Lung (tissue), 12 donors: ENCODE data around the gene ZBTB7B. TPM values are rescaled to one million over a fixed set of nuclear protein-coding genes. Genes with fewer than 3 reads are reported as not detected.
A peak's percentile ranks its signal among the peaks of the same experiment; 100 is the strongest.

Source experiments
- ATAC-seq: fragments of 200-7000 bp; cut with Tn5 transposase; one replicate; pipeline ENCODE4 v1.9.1; 2020; ENCODE audit warnings: moderate number of reproducible peaks; ENCODE audit not compliant: insufficient read depth, low FRiP score
- DNase-seq, 3 donors: peaks; one replicate each; pipeline ENCODE4 v3.0.0-alpha.2; 2013 to 2017
- H3K27ac ChIP-seq, 2 donors: one replicate each; pipeline ENCODE4 v1.5.1; 2013; ENCODE audit warnings: mild to moderate bottlenecking in 2 of 2, moderate library complexity in 2 of 2, control low read depth in 1 of 2, inconsistent platforms in 1 of 2, low read depth in 1 of 2, low read length in 1 of 2
- H3K27me3 ChIP-seq, 3 donors: one replicate each; pipeline ENCODE4 v1.5.1; 2013; ENCODE audit warnings: low read length in 2 of 3; ENCODE audit not compliant: control insufficient read depth in 3 of 3, insufficient read depth in 3 of 3
- H3K36me3 ChIP-seq, 4 donors: one replicate each; pipeline ENCODE4 v1.5.1; 2013; ENCODE audit warnings: low read length in 4 of 4, mild to moderate bottlenecking in 1 of 4, moderate library complexity in 1 of 4; ENCODE audit not compliant: control insufficient read depth in 4 of 4, insufficient read depth in 4 of 4
- H3K4me1 ChIP-seq, 5 donors: one replicate each; pipeline ENCODE4 v1.5.1; 2013; ENCODE audit warnings: low read length in 5 of 5, mild to moderate bottlenecking in 2 of 5, moderate library complexity in 1 of 5; ENCODE audit not compliant: control insufficient read depth in 5 of 5, insufficient read depth in 5 of 5
- H3K4me3 ChIP-seq: one replicate; pipeline ENCODE4 v1.5.1; 2013; ENCODE audit warnings: mild to moderate bottlenecking, control low read depth, moderate library complexity
- H3K9ac ChIP-seq, 2 donors: one replicate each; pipeline ENCODE4 v1.5.1; 2013; ENCODE audit warnings: low read length in 2 of 2, control low read depth in 1 of 2; ENCODE audit not compliant: insufficient read depth in 1 of 2
- H3K9me3 ChIP-seq, 4 donors: one replicate each; pipeline ENCODE4 v1.5.1; 2013; ENCODE audit warnings: low read length in 3 of 4, mild to moderate bottlenecking in 1 of 4, moderate library complexity in 1 of 4; ENCODE audit not compliant: control insufficient read depth in 4 of 4, insufficient read depth in 3 of 4
- CTCF ChIP-seq: IDR thresholded peaks from 2 replicates; pipeline ENCODE4 v1.5.1; 2012; ENCODE audit warnings: mild to moderate bottlenecking; ENCODE audit errors: control extremely low read depth, extremely low read depth
- whole genome bisulfite sequencing, 2 donors: extraction: QIAGEN DNeasy Blood & Tissue Kit; methylation state at CpG; one replicate each; pipeline ENCODE4 v1.1.7; 2013; 5-methylcytosine and 5-hydroxymethylcytosine counted together
- polyA plus RNA-seq, 2 donors: library from polyadenylated mRNA; stranded (reverse); fragments of 200-250 nt; gene quantifications; one replicate each; pipeline ENCODE4 v1.2.1, GENCODE V29; 2013
- total RNA-seq, 2 donors: library from RNA; depleted of rRNA in 1 of 2; stranded (reverse); fragments of >200 nt in 1 of 2; gene quantifications; one replicate each; pipeline ENCODE4 v1.2.1, GENCODE V29; 2014 to 2021
- donor health status: control.
- donor health status: control.
- donor health status: Bipolar disorder and iron deficiency.
- donor health status: healthy.
- donor health status: DM: yes; HTN: yes; CAD: no.

ZBTB7B gene
- total and polyA plus RNA-seq, 4 donors = 41.9 to 83.3 (median 55.2) TPM

- H3K27me3 ChIP-seq = peaks cover 0 to 4% (median 0%) of the 10 kb centered on the region in 3 donors
- ATAC-seq (no peak), DNase-seq (peak; percentile 58 to 78 (median 58))
- H3K36me3 ChIP-seq = peaks cover 0 to 23% (median 3%) of the 10 kb centered on the region in 4 donors
- WGBS, 2 donors = 13 to 22% methylated on average over 46 of the region's 46 CpGs
- no peak overlapping the region for H3K4me3 ChIP-seq
- H3K27ac ChIP-seq = no peak overlapping the region
- H3K4me1 ChIP-seq = peaks cover 0 to 31% (median 10%) of the 10 kb centered on the region in 5 donors
- no peak overlapping the region for H3K9ac ChIP-seq
- H3K9me3 ChIP-seq = peaks cover 0 to under 1% (median 0%) of the 10 kb centered on the region in 4 donors
- TF ChIP-seq CTCF = peak; percentile 43
Measured at GRCh38 chr1:155062702-155063411, 60.3 kb downstream of the ZBTB7B start.

GRCh38 chr1:155063550-155064110 is 61.0 kb downstream of the ZBTB7B start, which contains the start of gene EFNA4:
EFNA4 (plus strand) TSS chr1:155063740; CDS start chr1:155063824, 84 bp downstream.
- Histone ChIP-seq H3K27me3 (peaks cover 0 to 4% (median 0%) of the 10 kb centered on the region in 3 donors), H3K4me1 (peaks cover 0 to 31% (median 10%) of the 10 kb centered on the region in 5 donors), H3K36me3 (peaks cover 0 to 15% (median 6%) of the 10 kb centered on the region in 4 donors), H3K4me3 (peak within 1 kb of the TSS; percentile 67), H3K27ac (peak within 1 kb of the TSS; percentile 81 to 89), H3K9ac (peak within 1 kb of the TSS; percentile 46 to 90), H3K9me3 (no peaks in the 10 kb centered on the region)
- no peak for TF ChIP-seq CTCF
- 0% methylated on average over 46 to 57 of the region's 57 CpGs for WGBS, 2 donors
- peak; percentile 96 for ATAC-seq
- DNase-seq = peak; percentile 91 to 95 (median 93)

GRCh38 chr1:155064111-155064831 is 61.7 kb downstream of the ZBTB7B start:
- no peak for TF ChIP-seq CTCF
- H3K4me3 ChIP-seq = peak overlapping the region; percentile 12
- H3K9ac ChIP-seq = peak overlapping the region; percentile 46 to 90
- ATAC-seq (no peak), DNase-seq (peak; percentile 69 to 75 (median 73))
- H3K27me3 ChIP-seq = peaks cover 0 to 4% (median 0%) of the 10 kb centered on the region in 3 donors
- peaks cover 0 to 16% (median 10%) of the 10 kb centered on the region in 4 donors for H3K36me3 ChIP-seq
- H3K9me3 ChIP-seq = no peaks in the 10 kb centered on the region
- H3K4me1 ChIP-seq = peaks cover 0 to 31% (median 10%) of the 10 kb centered on the region in 5 donors
- WGBS, 2 donors = 10 to 15% methylated on average over 9 to 14 of the region's 14 CpGs
- H3K27ac ChIP-seq = no peak overlapping the region
